Osteoblast (primary cell): ENCODE data around the gene PHPT1. TPM values are rescaled to one million over a fixed set of nuclear protein-coding genes. Genes with fewer than 3 reads are reported as not detected.
"Not testable (repeated sequence)": the region's sequence is repeated elsewhere in the genome, so short reads cannot be mapped to it uniquely, and the experiment has no call there.

ENCODE experiments used
- DNase-seq: peaks from one replicate; pipeline ENCODE4 v3.0.0; 2011; ENCODE audit warnings: low spot score, mixed read lengths; ENCODE audit not compliant: insufficient read length; ENCODE audit errors: missing footprints
- H2AFZ ChIP-seq: 2 replicates; pipeline ENCODE4 v1.6.0; 2011; ENCODE audit warnings: mild to moderate bottlenecking, low read length
- H3K27ac ChIP-seq: 2 replicates; pipeline ENCODE4 v1.5.1; 2011; ENCODE audit warnings: mild to moderate bottlenecking, low read depth, low read length, moderate library complexity
- H3K27me3 ChIP-seq: 2 replicates; pipeline ENCODE4 v1.6.0; 2012; ENCODE audit warnings: mild to moderate bottlenecking, control low read depth, inconsistent platforms, low read length, moderate library complexity; ENCODE audit not compliant: insufficient read depth
- H3K36me3 ChIP-seq: 2 replicates; pipeline ENCODE4 v1.5.1; 2011; ENCODE audit warnings: mild to moderate bottlenecking, low read length, control low read depth, moderate library complexity; ENCODE audit not compliant: insufficient read depth
- H3K4me1 ChIP-seq: 2 replicates; pipeline ENCODE4 v1.5.1; 2011; ENCODE audit warnings: mild to moderate bottlenecking, low read length, control low read depth, moderate library complexity; ENCODE audit not compliant: insufficient read depth
- H3K4me2 ChIP-seq: 2 replicates; pipeline ENCODE4 v1.6.0; 2011; ENCODE audit warnings: mild to moderate bottlenecking, low read length; ENCODE audit not compliant: insufficient read depth
- H3K4me3 ChIP-seq: fragments of 200-600 bp; sonication (generic); 3 replicates; pipeline ENCODE4 v1.5.1; 2012; ENCODE audit warnings: mild to moderate bottlenecking, low read length, inconsistent platforms; ENCODE audit not compliant: insufficient read depth
- H3K79me2 ChIP-seq: 2 replicates; pipeline ENCODE4 v1.6.0; 2012; ENCODE audit warnings: mild to moderate bottlenecking, low read length, control low read depth, inconsistent platforms; ENCODE audit not compliant: insufficient read depth
- H3K9me3 ChIP-seq: 2 replicates; pipeline ENCODE4 v1.5.1; 2011; ENCODE audit warnings: low read depth, low read length, control low read depth
- H4K20me1 ChIP-seq: 2 replicates; pipeline ENCODE4 v1.6.0; 2012; ENCODE audit warnings: mild to moderate bottlenecking, low read length, control low read depth; ENCODE audit not compliant: insufficient read depth
- CTCF ChIP-seq: IDR thresholded peaks from 2 replicates; pipeline ENCODE4 v1.5.1; 2011; ENCODE audit warnings: mild to moderate bottlenecking, low read depth, low read length, moderate library complexity; ENCODE audit errors: extremely low read depth
- total RNA-seq: library from RNA; depleted of rRNA; stranded (reverse); fragments of >200 nt; gene quantifications from 2 replicates; pipeline ENCODE4 v1.2.3, GENCODE V29; 2012

Gene PHPT1
- 54.2 and 59.0 TPM in 2 replicates for total RNA-seq

GRCh38 chr9:136849038-136849959 lies at the start of gene PHPT1:
Gene PHPT1, plus strand, starts transcription at chr9:136849409. Its CDS starts 22 bp downstream, at chr9:136849431.
- Histone ChIP-seq H3K4me3 (peak within 1 kb of the TSS; percentile 91), H3K9me3 (no peaks in the 10 kb centered on the region), H3K4me2 (peak within 1 kb of the TSS; percentile 96), H3K79me2 (peaks cover 7% of the 10 kb centered on the region), H3K27ac (peak within 1 kb of the TSS; percentile 70), H3K36me3 (peaks cover 15% of the 10 kb centered on the region), H3K4me1 (peaks cover 13% of the 10 kb centered on the region), H4K20me1 (peaks cover 8% of the 10 kb centered on the region), H3K27me3 (peaks cover 16% of the 10 kb centered on the region), H2AFZ (peak within 1 kb of the TSS; percentile 89)
- peak; percentile 100 for DNase-seq
- TF ChIP-seq CTCF, result no peak

GRCh38 chr9:136799854-136800657 lies 49.2 kb upstream of the PHPT1 start:
- Histone ChIP-seq H3K27me3 (peaks cover 60% of the 10 kb centered on the region), H3K79me2 (no peaks in the 10 kb centered on the region), H3K4me3 (no peak overlapping the region), H3K4me1 (peaks cover 2% of the 10 kb centered on the region), H4K20me1 (no peaks in the 10 kb centered on the region), H3K4me2 (no peak overlapping the region), H3K27ac (no peak overlapping the region), H2AFZ (no peak overlapping the region), H3K36me3 (no peaks in the 10 kb centered on the region), H3K9me3 (no peaks in the 10 kb centered on the region)
- DNase-seq, result peak; percentile 95
- no peak for TF ChIP-seq CTCF

- Histone ChIP-seq H3K79me2 (no peaks in the 10 kb centered on the region), H2AFZ (no peak overlapping the region), H3K27ac (no peak overlapping the region), H3K36me3 (no peaks in the 10 kb centered on the region), H3K4me1 (peaks cover 10% of the 10 kb centered on the region), H4K20me1 (no peaks in the 10 kb centered on the region), H3K4me3 (no peak overlapping the region), H3K9me3 (no peaks in the 10 kb centered on the region), H3K4me2 (no peak overlapping the region), H3K27me3 (peaks cover 43% of the 10 kb centered on the region)
- peak; percentile 57 for DNase-seq
- no peak for TF ChIP-seq CTCF
Measured at GRCh38 chr9:136802321-136802720, 46.9 kb upstream of the PHPT1 start.

- H3K27me3 ChIP-seq, result peaks cover 40% of the 10 kb centered on the region
- H3K79me2 ChIP-seq, H3K4me1 ChIP-seq, H3K9me3 ChIP-seq, H3K27ac ChIP-seq, H3K4me3 ChIP-seq, H4K20me1 ChIP-seq, H3K36me3 ChIP-seq, DNase-seq, H2AFZ ChIP-seq, H3K4me2 ChIP-seq: not testable (repeated sequence)
Measured at GRCh38 chr9:136803009-136803550, 46.1 kb upstream of the PHPT1 start.
